CD4-positive, alpha-beta T cell (primary cell): Measurements from ENCODE around the gene FSHR. TPM values are rescaled to one million over a fixed set of nuclear protein-coding genes. Genes with fewer than 3 reads are reported as not detected.

Source experiments
- ATAC-seq: fragments of 200-7000 bp; cut with Tn5 transposase; one replicate; pipeline ENCODE4 v1.10.0; 2022; ENCODE audit warnings: mild to moderate bottlenecking; ENCODE audit not compliant: poor library complexity
- CTCF ChIA-PET: fragments of 350-600 bp; sonication (Branson Sonifier 250); formaldehyde crosslinking; loops from one replicate; lab custom pipeline; 2021; ENCODE audit warnings: antibody characterized with exemption, inconsistent platforms; lab: Charles Lee
- POLR2A ChIA-PET: fragments of 350-600 bp; sonication (Branson Sonifier 250); formaldehyde crosslinking; loops from one replicate; lab custom pipeline; 2021; ENCODE audit warnings: antibody characterized with exemption, inconsistent platforms; lab: Charles Lee
- DNase-seq, 14 experiments: peaks; one replicate each; pipeline ENCODE4 v3.0.0-alpha.2; 2013 to 2020; ENCODE audit warnings: mixed read lengths in 2 of 14
- H3K27ac ChIP-seq, 2 donors: one replicate each; pipeline versions ENCODE4 v1.5.1 to v1.7.0; 2013; ENCODE audit warnings: low read length in 2 of 2, low read depth in 1 of 2, mild to moderate bottlenecking in 1 of 2
- H3K27me3 ChIP-seq, 2 experiments: 1 replicate in 1 of 2; 2 replicates in 1 of 2; pipeline versions ENCODE4 v1.6.1 to v1.7.0; 2013; ENCODE audit warnings: low read length in 2 of 2, control low read depth in 1 of 2, mild to moderate bottlenecking in 1 of 2, moderate library complexity in 1 of 2; ENCODE audit not compliant: insufficient read depth in 2 of 2, control insufficient read depth in 1 of 2
- H3K36me3 ChIP-seq: one replicate; pipeline ENCODE4 v1.6.1; 2013; ENCODE audit warnings: low read length, control low read depth; ENCODE audit not compliant: insufficient read depth
- H3K4me1 ChIP-seq: one replicate; pipeline ENCODE4 v1.6.1; 2013; ENCODE audit warnings: low read length, control low read depth; ENCODE audit not compliant: insufficient read depth
- H3K4me3 ChIP-seq: one replicate; pipeline ENCODE4 v1.5.1; 2013; ENCODE audit warnings: mild to moderate bottlenecking, low read length, moderate library complexity
- H3K9me3 ChIP-seq, 2 experiments: 1 replicate in 1 of 2; 2 replicates in 1 of 2; pipeline versions ENCODE4 v1.6.1 to v1.7.0; 2013; ENCODE audit warnings: low read length in 2 of 2, mild to moderate bottlenecking in 2 of 2, control low read depth in 1 of 2, moderate library complexity in 1 of 2; ENCODE audit not compliant: control insufficient read depth in 1 of 2, insufficient read depth in 1 of 2
- H3K27ac Mint-ChIP-seq: one replicate; pipeline ENCODE4 v1.8.0; 2020; ENCODE audit warnings: mixed read lengths
- H3K27me3 Mint-ChIP-seq: one replicate; pipeline ENCODE4 v1.8.0; 2021; ENCODE audit warnings: mixed read lengths
- H3K36me3 Mint-ChIP-seq: one replicate; pipeline ENCODE4 v1.8.0; 2021; ENCODE audit warnings: low read depth, mixed read lengths
- H3K4me1 Mint-ChIP-seq: one replicate; pipeline ENCODE4 v1.8.0; 2021; ENCODE audit warnings: low read depth, mixed read lengths
- H3K4me3 Mint-ChIP-seq: one replicate; pipeline ENCODE4 v1.8.0; 2020; ENCODE audit warnings: mild to moderate bottlenecking, mixed read lengths
- H3K9me3 Mint-ChIP-seq: one replicate; pipeline ENCODE4 v1.8.0; 2020; ENCODE audit warnings: mixed read lengths
- intact Hi-C, 2 experiments: fragments of 100-400 bp; cut with DNase I in 1 of 2; cut with micrococcal nuclease in 1 of 2; formaldehyde crosslinking; loops; one replicate each; pipeline versions ENCODE4 v1.15.1 to v1.9.0; 2023 to 2025; cut with DNase I, micrococcal nuclease
- total RNA-seq, 174 experiments: library from RNA in 2 of 174; stranded (reverse) in 2 of 174; gene quantifications; one replicate each; pipeline ENCODE4 v1.2.3 and lab custom pipeline; 2021 to 2026
- TF ChIP-seq, protein P1 (sequence below): fragments of 200-600 bp; IDR thresholded peaks from one replicate; pipeline ENCODE4 v1.8.0; 2022; ENCODE audit warnings: antibody characterized with exemption, mild to moderate bottlenecking

Gene FSHR
- total RNA-seq, 2 experiments from 2014 or later, result not detected

GRCh38 chr2:48984922-48985321, 169.4 kb downstream of the FSHR start:
- no peaks in the 10 kb centered on the region for H3K4me1 ChIP-seq
- H3K9me3 ChIP-seq, result no peaks in the 10 kb centered on the region
- Mint-ChIP-seq H3K27me3 (no peaks in the 10 kb centered on the region), H3K9me3 (no peaks in the 10 kb centered on the region), H3K27ac (no peak overlapping the region), H3K4me1 (no peaks in the 10 kb centered on the region), H3K4me3 (no peak overlapping the region), H3K36me3 (no peaks in the 10 kb centered on the region)
- no peaks in the 10 kb centered on the region for H3K36me3 ChIP-seq
- intact Hi-C loops, result no loop called here
- ChIA-PET POLR2A (no interaction called here), CTCF (no interaction called here)
- no peak overlapping the region for H3K4me3 ChIP-seq
- DNase-seq, result no peak
- no peaks in the 10 kb centered on the region for H3K27me3 ChIP-seq
- ATAC-seq, result no peak
- TF ChIP-seq, protein P1, sequence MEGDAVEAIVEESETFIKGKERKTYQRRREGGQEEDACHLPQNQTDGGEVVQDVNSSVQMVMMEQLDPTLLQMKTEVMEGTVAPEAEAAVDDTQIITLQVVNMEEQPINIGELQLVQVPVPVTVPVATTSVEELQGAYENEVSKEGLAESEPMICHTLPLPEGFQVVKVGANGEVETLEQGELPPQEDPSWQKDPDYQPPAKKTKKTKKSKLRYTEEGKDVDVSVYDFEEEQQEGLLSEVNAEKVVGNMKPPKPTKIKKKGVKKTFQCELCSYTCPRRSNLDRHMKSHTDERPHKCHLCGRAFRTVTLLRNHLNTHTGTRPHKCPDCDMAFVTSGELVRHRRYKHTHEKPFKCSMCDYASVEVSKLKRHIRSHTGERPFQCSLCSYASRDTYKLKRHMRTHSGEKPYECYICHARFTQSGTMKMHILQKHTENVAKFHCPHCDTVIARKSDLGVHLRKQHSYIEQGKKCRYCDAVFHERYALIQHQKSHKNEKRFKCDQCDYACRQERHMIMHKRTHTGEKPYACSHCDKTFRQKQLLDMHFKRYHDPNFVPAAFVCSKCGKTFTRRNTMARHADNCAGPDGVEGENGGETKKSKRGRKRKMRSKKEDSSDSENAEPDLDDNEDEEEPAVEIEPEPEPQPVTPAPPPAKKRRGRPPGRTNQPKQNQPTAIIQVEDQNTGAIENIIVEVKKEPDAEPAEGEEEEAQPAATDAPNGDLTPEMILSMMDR, result no peak
- no peak overlapping the region for H3K27ac ChIP-seq

DNA sequence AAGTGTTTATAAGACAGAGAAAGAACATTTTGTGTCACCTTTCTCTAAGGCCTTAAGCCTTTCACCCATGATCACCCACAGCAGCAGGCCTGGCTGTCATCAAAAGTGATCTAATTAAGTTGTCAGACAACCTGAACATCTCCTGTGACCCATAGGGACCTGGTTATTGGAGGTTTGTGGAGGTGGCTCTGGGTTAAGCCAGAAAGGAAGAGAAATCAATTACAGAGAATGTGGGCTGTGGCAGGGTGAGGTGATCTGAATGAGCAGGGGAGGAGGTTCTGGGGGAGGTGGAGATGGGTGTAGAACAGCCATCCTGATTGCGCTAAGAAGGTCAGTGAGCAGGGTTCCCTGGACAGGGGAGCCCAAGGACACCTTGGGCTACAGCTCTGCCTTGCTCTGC, 170.8 kb downstream of the FSHR start:
- Histone ChIP-seq H3K27ac (no peak overlapping the region), H3K4me1 (no peaks in the 10 kb centered on the region), H3K9me3 (no peaks in the 10 kb centered on the region), H3K27me3 (no peaks in the 10 kb centered on the region), H3K36me3 (no peaks in the 10 kb centered on the region), H3K4me3 (no peak overlapping the region)
- Mint-ChIP-seq H3K27me3 (no peaks in the 10 kb centered on the region), H3K36me3 (no peaks in the 10 kb centered on the region), H3K27ac (no peak overlapping the region), H3K4me1 (no peaks in the 10 kb centered on the region), H3K9me3 (no peaks in the 10 kb centered on the region), H3K4me3 (no peak overlapping the region)
- TF ChIP-seq, protein P1, result no peak
- intact Hi-C loops, result no loop called here
- DNase-seq (no peak), ATAC-seq (no peak)
- ChIA-PET POLR2A (no interaction called here), CTCF (no interaction called here)

GRCh38 chr2:48982887-48983435, 171.4 kb downstream of the FSHR start:
- ChIA-PET CTCF (no interaction called here), POLR2A (no interaction called here)
- H3K4me1 ChIP-seq, result no peaks in the 10 kb centered on the region
- Mint-ChIP-seq H3K27me3 (no peaks in the 10 kb centered on the region), H3K27ac (no peak overlapping the region), H3K4me3 (no peak overlapping the region), H3K4me1 (no peaks in the 10 kb centered on the region), H3K9me3 (no peaks in the 10 kb centered on the region), H3K36me3 (no peaks in the 10 kb centered on the region)
- intact Hi-C loops, result no loop called here
- H3K9me3 ChIP-seq, result no peaks in the 10 kb centered on the region
- H3K27ac ChIP-seq, result no peak overlapping the region
- ATAC-seq (no peak), DNase-seq (no peak)
- no peaks in the 10 kb centered on the region for H3K27me3 ChIP-seq
- TF ChIP-seq, protein P1, result no peak
- H3K4me3 ChIP-seq, result no peak overlapping the region
- no peaks in the 10 kb centered on the region for H3K36me3 ChIP-seq
